PC-3 (cell line): Measurements from ENCODE around the gene PIEZO1. TPM values are rescaled to one million over a fixed set of nuclear protein-coding genes. Genes with fewer than 3 reads are reported as not detected.

Experiments used
- ATAC-seq: fragments of 200-7000 bp; cut with Tn5 transposase; 2 replicates; pipeline ENCODE4 v1.9.1; 2020; ENCODE audit warnings: mild to moderate bottlenecking, moderate library complexity
- BruUV-seq: library from RNA; stranded (reverse); fragments of 400-500 nt; replicated peaks from 2 replicates; lab custom pipeline; 2021; lab: Mats Ljungman, UMichigan
- CTCF ChIA-PET: fragments of 300-600 bp; sonication (Branson Sonifier 250); formaldehyde crosslinking; loops from one replicate; lab custom pipeline; 2022; ENCODE audit warnings: antibody characterized with exemption; lab: Charles Lee
- POLR2A ChIA-PET: fragments of 300-600 bp; sonication (Branson Sonifier 250); formaldehyde crosslinking; loops from one replicate; lab custom pipeline; 2022; ENCODE audit warnings: antibody characterized with exemption; ENCODE audit not compliant: unreplicated experiment; lab: Charles Lee
- DNase-seq: peaks from one replicate; pipeline ENCODE4 v3.0.0-alpha.2; 2015
- H2AFZ ChIP-seq: fragments of 300-600 bp; sonication (generic); 2 replicates; pipeline ENCODE4 v1.6.0; 2016; ENCODE audit warnings: antibody characterized with exemption, low read length
- H3F3A ChIP-seq: fragments of 300-600 bp; sonication (generic); one replicate; pipeline ENCODE4 v1.6.0; 2017; ENCODE audit warnings: antibody characterized with exemption, low read length, control low read depth, mild to moderate bottlenecking; ENCODE audit not compliant: unreplicated experiment
- H3K27ac ChIP-seq: fragments of 300-600 bp; sonication (generic); 2 replicates; pipeline ENCODE4 v1.5.1; 2016; ENCODE audit warnings: mild to moderate bottlenecking, low read length
- H3K27me3 ChIP-seq: fragments of 300-600 bp; sonication (generic); 2 replicates; pipeline ENCODE4 v1.6.1; 2016; ENCODE audit warnings: low read length, mixed read lengths
- H3K36me3 ChIP-seq: fragments of 300-600 bp; sonication (generic); 2 replicates; pipeline ENCODE4 v1.6.1; 2016; ENCODE audit warnings: low read depth, mixed run types, low read length, mixed read lengths
- H3K4me1 ChIP-seq: fragments of 300-600 bp; sonication (generic); 2 replicates; pipeline ENCODE4 v1.5.1; 2016; ENCODE audit warnings: low read length; ENCODE audit not compliant: insufficient read depth
- H3K4me2 ChIP-seq: fragments of 300-600 bp; sonication (generic); 2 replicates; pipeline ENCODE4 v1.6.0; 2016; ENCODE audit warnings: low read length
- H3K4me3 ChIP-seq: fragments of 300-600 bp; sonication (generic); 2 replicates; pipeline ENCODE4 v1.5.1; 2016; ENCODE audit warnings: mild to moderate bottlenecking, low read length, mixed read lengths
- H3K79me2 ChIP-seq: fragments of 300-600 bp; sonication (generic); 2 replicates; pipeline ENCODE4 v1.6.1; 2017; ENCODE audit warnings: low read length, mixed read lengths
- H3K9ac ChIP-seq: fragments of 300-600 bp; sonication (generic); 2 replicates; pipeline ENCODE4 v1.6.0; 2016; ENCODE audit warnings: mild to moderate bottlenecking, low read length
- H3K9me2 ChIP-seq: fragments of 300-600 bp; sonication (generic); replicated peaks from 2 replicates; pipeline ENCODE4 v1.6.1; 2016; ENCODE audit warnings: mixed run types, low read length, mixed read lengths
- H3K9me3 ChIP-seq: fragments of 300-600 bp; sonication (generic); 2 replicates; pipeline ENCODE4 v1.6.1; 2016; ENCODE audit warnings: low read length, mixed read lengths
- H4K20me1 ChIP-seq: fragments of 300-600 bp; sonication (generic); 2 replicates; pipeline ENCODE4 v1.6.1; 2016; ENCODE audit warnings: low read length, mixed read lengths
- EZH2 ChIP-seq: fragments of 300-600 bp; sonication (generic); IDR thresholded peaks from one replicate; pipeline ENCODE4 v1.6.1; 2017; ENCODE audit warnings: antibody characterized with exemption, mild to moderate bottlenecking, low read length; ENCODE audit not compliant: unreplicated experiment
- EZH2phosphoT487 ChIP-seq: fragments of 300-600 bp; sonication (generic); IDR thresholded peaks from 2 replicates; pipeline ENCODE4 v1.6.1; 2018; ENCODE audit warnings: mild to moderate bottlenecking, antibody characterized with exemption, low read length, borderline replicate concordance
- intact Hi-C: fragments of 100-400 bp; cut with micrococcal nuclease; formaldehyde crosslinking; loops from 2 replicates; pipeline ENCODE4 v1.9.0; 2023
- total RNA-seq: library from RNA; depleted of rRNA; stranded (reverse); fragments of >200 nt; gene quantifications from 2 replicates; pipeline ENCODE4 v1.2.3, GENCODE V29; 2014
- TF ChIP-seq, protein P1 (sequence below): fragments of 300-600 bp; sonication (generic); conservative IDR thresholded peaks from 2 replicates; pipeline ENCODE4 v1.5.1; 2017; ENCODE audit warnings: antibody characterized with exemption, low read depth, mild to moderate bottlenecking, low read length

Gene PIEZO1
- total RNA-seq, 1 experiment from 2014 or later, result 180 TPM

DNA sequence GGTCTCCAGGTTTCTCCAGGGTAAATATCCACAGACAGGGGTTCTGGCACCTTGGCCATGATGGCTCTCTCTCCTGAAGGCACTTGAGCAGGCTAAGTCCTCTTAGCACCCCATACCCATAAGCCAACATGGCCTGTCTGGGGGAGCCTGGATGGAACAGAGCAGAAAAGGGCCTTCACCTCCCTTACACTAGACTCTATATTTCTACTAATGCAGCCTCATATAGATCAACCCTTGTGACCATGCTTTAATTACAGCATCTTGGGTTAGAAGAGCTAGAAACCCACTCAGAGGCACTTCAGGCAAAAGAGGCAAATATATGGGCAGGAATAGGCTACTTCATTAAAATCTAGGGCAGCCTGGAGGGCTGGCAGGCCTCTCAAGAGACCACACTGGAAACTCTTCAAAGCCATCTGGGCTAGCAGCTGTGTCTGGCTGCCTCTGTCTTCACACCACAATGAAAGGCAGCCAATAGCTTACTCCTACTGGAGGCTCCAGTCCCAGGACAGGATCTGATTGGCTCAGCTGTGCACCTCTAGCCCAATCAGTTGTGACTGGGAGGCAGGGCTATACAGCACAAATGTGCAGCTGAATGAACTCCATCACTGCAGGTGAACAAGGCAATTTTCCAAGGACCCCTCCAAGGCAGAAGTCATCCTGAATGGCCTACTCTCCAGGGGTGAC, 13.9 kb upstream of the PIEZO1 start:
- no peak overlapping the region for H3K27ac ChIP-seq
- ChIA-PET CTCF (no interaction called here), POLR2A (interaction anchor here (0.7 kb wide), 1 partner anchor 128 kb away, joined by 4 read pairs; no protein-coding TSS in a partner anchor)
- no peaks in the 10 kb centered on the region for H3K36me3 ChIP-seq
- H2AFZ ChIP-seq, result no peak overlapping the region
- H3K9me2 ChIP-seq, result no peaks in the 10 kb centered on the region
- TF ChIP-seq EZH2, result no peak
- TF ChIP-seq EZH2phosphoT487, result no peak
- TF ChIP-seq, protein P1, sequence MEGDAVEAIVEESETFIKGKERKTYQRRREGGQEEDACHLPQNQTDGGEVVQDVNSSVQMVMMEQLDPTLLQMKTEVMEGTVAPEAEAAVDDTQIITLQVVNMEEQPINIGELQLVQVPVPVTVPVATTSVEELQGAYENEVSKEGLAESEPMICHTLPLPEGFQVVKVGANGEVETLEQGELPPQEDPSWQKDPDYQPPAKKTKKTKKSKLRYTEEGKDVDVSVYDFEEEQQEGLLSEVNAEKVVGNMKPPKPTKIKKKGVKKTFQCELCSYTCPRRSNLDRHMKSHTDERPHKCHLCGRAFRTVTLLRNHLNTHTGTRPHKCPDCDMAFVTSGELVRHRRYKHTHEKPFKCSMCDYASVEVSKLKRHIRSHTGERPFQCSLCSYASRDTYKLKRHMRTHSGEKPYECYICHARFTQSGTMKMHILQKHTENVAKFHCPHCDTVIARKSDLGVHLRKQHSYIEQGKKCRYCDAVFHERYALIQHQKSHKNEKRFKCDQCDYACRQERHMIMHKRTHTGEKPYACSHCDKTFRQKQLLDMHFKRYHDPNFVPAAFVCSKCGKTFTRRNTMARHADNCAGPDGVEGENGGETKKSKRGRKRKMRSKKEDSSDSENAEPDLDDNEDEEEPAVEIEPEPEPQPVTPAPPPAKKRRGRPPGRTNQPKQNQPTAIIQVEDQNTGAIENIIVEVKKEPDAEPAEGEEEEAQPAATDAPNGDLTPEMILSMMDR, result no peak
- H3K9ac ChIP-seq, result no peak overlapping the region
- H3K4me1 ChIP-seq, result no peaks in the 10 kb centered on the region
- no peaks in the 10 kb centered on the region for H3F3A ChIP-seq
- intact Hi-C loops, result no loop called here
- ATAC-seq, result no peak
- H3K9me3 ChIP-seq, result no peaks in the 10 kb centered on the region
- H3K4me3 ChIP-seq, result no peak overlapping the region
- no peak for DNase-seq
- H3K79me2 ChIP-seq, result peaks cover 4% of the 10 kb centered on the region; the same call in 1 of the 2 replicates
- no peak overlapping the region for H3K4me2 ChIP-seq
- no TSS peak for BruUV-seq
- no peaks in the 10 kb centered on the region for H3K27me3 ChIP-seq
- no peaks in the 10 kb centered on the region for H4K20me1 ChIP-seq

- H2AFZ ChIP-seq, result no peak overlapping the region
- H3K9me2 ChIP-seq, result no peaks in the 10 kb centered on the region
- intact Hi-C loops, result no loop called here
- H3K9ac ChIP-seq, result no peak overlapping the region
- no peaks in the 10 kb centered on the region for H3K36me3 ChIP-seq
- H3F3A ChIP-seq, result no peaks in the 10 kb centered on the region
- no peak overlapping the region for H3K4me3 ChIP-seq
- H3K4me1 ChIP-seq, result no peaks in the 10 kb centered on the region
- TF ChIP-seq, protein P1, result no peak
- no peak for TF ChIP-seq EZH2phosphoT487
- no peak for TF ChIP-seq EZH2
- H4K20me1 ChIP-seq, result no peaks in the 10 kb centered on the region
- no peak for DNase-seq
- H3K27ac ChIP-seq, result no peak overlapping the region
- no peak overlapping the region for H3K4me2 ChIP-seq
- ChIA-PET POLR2A (no interaction called here), CTCF (no interaction called here)
- H3K27me3 ChIP-seq, result no peaks in the 10 kb centered on the region
- BruUV-seq, result no TSS peak
- H3K79me2 ChIP-seq, result 0 out of 2 replicates have a peak, but pooled peaks cover under 1% of the 10 kb centered on the region
- ATAC-seq, result no peak
- no peaks in the 10 kb centered on the region for H3K9me3 ChIP-seq
Observed at GRCh38 chr16:88798073-88798472, 13.1 kb upstream of the PIEZO1 start.

DNA sequence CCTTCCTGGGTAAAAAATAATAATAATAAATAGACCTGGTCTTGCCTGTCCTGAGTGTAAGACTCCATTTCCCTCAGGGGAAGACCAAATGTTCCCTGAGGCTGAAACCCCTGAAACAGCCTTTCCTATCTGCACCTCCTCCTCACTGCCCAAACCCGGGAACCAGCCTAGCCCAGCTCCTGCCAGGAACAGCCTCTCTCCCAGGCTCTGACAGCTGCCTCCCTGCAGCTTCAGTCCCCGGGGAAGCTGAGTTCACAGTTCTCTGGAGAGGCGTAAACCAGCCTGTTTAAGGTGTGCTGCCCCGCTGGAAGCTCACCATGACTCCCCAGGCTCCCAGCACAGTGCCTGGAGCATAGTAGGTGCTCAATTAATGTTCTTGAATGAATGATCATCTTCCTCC, 11.3 kb upstream of the PIEZO1 start:
- intact Hi-C loops, result no loop called here
- H3K9ac ChIP-seq, result no peak overlapping the region
- no peaks in the 10 kb centered on the region for H3K9me2 ChIP-seq
- H3K36me3 ChIP-seq, result no peaks in the 10 kb centered on the region
- no peaks in the 10 kb centered on the region for H3K9me3 ChIP-seq
- no peak overlapping the region for H3K4me3 ChIP-seq
- no peaks in the 10 kb centered on the region for H4K20me1 ChIP-seq
- TF ChIP-seq EZH2phosphoT487 (no peak), EZH2 (no peak)
- TF ChIP-seq, protein P1, result no peak
- ChIA-PET CTCF (no interaction called here), POLR2A (no interaction called here)
- H2AFZ ChIP-seq, result no peak overlapping the region
- H3K79me2 ChIP-seq, result no peaks in the 10 kb centered on the region
- no peak overlapping the region for H3K27ac ChIP-seq
- no peaks in the 10 kb centered on the region for H3K27me3 ChIP-seq
- no peaks in the 10 kb centered on the region for H3K4me1 ChIP-seq
- ATAC-seq (no peak), DNase-seq (no peak)
- no peaks in the 10 kb centered on the region for H3F3A ChIP-seq
- no TSS peak for BruUV-seq
- H3K4me2 ChIP-seq, result no peak overlapping the region
